HEK293 (cell line): Measurements from ENCODE around the gene SLC15A2.

ENCODE experiments used
- CTCF ChIA-PET: fragments of 350-600 bp; formaldehyde crosslinking; extraction: SDS; loops from one replicate; lab custom pipeline; 2021; ENCODE audit warnings: antibody characterized with exemption; lab: Yijun Ruan, JAX
- POLR2A ChIA-PET: fragments of 300-600 bp; formaldehyde crosslinking; extraction: SDS; loops from one replicate; lab custom pipeline; 2020; ENCODE audit warnings: antibody characterized with exemption, inconsistent platforms; lab: Yijun Ruan, JAX
- H3K27ac ChIP-seq: fragments of 200-500 bp; sonication (Bioruptor generic); 2 replicates; pipeline ENCODE4 v1.5.1; 2014; ENCODE audit warnings: low read depth, low read length, control low read depth, inconsistent platforms; ENCODE audit errors: extremely low read depth
- H3K36me3 ChIP-seq, 2 experiments: fragments of 200-500 bp in 1 of 2; sonication (Bioruptor generic) in 1 of 2; 1 replicate in 1 of 2; 2 replicates in 1 of 2; pipeline ENCODE4 v1.5.1; 2014 to 2017; ENCODE audit warnings: inconsistent platforms in 2 of 2, low read length in 2 of 2; ENCODE audit not compliant: control insufficient read depth in 2 of 2, insufficient read depth in 1 of 2
- H3K4me1 ChIP-seq: fragments of 200-500 bp; sonication (Bioruptor generic); 2 replicates; pipeline ENCODE4 v1.5.1; 2014; ENCODE audit warnings: mild to moderate bottlenecking, low read length, inconsistent platforms; ENCODE audit not compliant: control insufficient read depth, insufficient read depth
- H3K4me3 ChIP-seq: 2 replicates; pipeline ENCODE4 v1.5.1; 2011; ENCODE audit warnings: low read depth, mild to moderate bottlenecking, control low read depth, low read length, moderate library complexity
- H3K9me3 ChIP-seq: fragments of 200-500 bp; sonication (Bioruptor generic); 2 replicates; pipeline ENCODE4 v1.5.1; 2014; ENCODE audit warnings: low read depth, low read length, inconsistent platforms; ENCODE audit not compliant: control insufficient read depth, insufficient read depth
- GLIS1 ChIP-seq: fragments of 450-650 bp; formaldehyde crosslinking; IDR thresholded peaks from 2 replicates; pipeline ENCODE4 v1.5.1; 2016; ENCODE audit warnings: missing biosample characterization, missing genetic modification characterization
- SP2 ChIP-seq: fragments of 450-650 bp; formaldehyde crosslinking; IDR thresholded peaks from 2 replicates; pipeline ENCODE4 v1.5.1; 2016; ENCODE audit warnings: missing biosample characterization, missing genetic modification characterization
- ZFP3 ChIP-seq: fragments of 450-650 bp; formaldehyde crosslinking; IDR thresholded peaks from 2 replicates; pipeline ENCODE4 v1.5.1; 2016; ENCODE audit warnings: low read depth, missing biosample characterization, missing genetic modification characterization
- ZIC2 ChIP-seq: fragments of 450-650 bp; formaldehyde crosslinking; IDR thresholded peaks from 2 replicates; pipeline ENCODE4 v1.5.1; 2016; ENCODE audit warnings: missing biosample characterization, missing genetic modification characterization
- ZNF202 ChIP-seq: fragments of 450-650 bp; formaldehyde crosslinking; IDR thresholded peaks from 2 replicates; pipeline ENCODE4 v1.5.1; 2016; ENCODE audit warnings: missing biosample characterization, missing genetic modification characterization, borderline replicate concordance
- ZNF211 ChIP-seq: fragments of 450-650 bp; formaldehyde crosslinking; IDR thresholded peaks from 2 replicates; pipeline ENCODE4 v1.5.1; 2016; ENCODE audit warnings: low read depth, missing biosample characterization, missing genetic modification characterization
- ZNF214 ChIP-seq: fragments of 450-650 bp; formaldehyde crosslinking; IDR thresholded peaks from 2 replicates; pipeline ENCODE4 v1.5.1; 2017; ENCODE audit warnings: missing biosample characterization, mild to moderate bottlenecking, missing genetic modification characterization, borderline replicate concordance
- ZNF350 ChIP-seq: fragments of 450-650 bp; formaldehyde crosslinking; IDR thresholded peaks from 2 replicates; pipeline ENCODE4 v1.5.0; 2017; ENCODE audit warnings: missing biosample characterization, mild to moderate bottlenecking, missing genetic modification characterization
- ZNF48 ChIP-seq: fragments of 450-650 bp; formaldehyde crosslinking; IDR thresholded peaks from 2 replicates; pipeline ENCODE4 v1.5.1; 2016; ENCODE audit warnings: missing biosample characterization, missing genetic modification characterization
- ZNF521 ChIP-seq: fragments of 450-650 bp; formaldehyde crosslinking; IDR thresholded peaks from 2 replicates; pipeline ENCODE4 v1.5.1; 2017; ENCODE audit warnings: missing biosample characterization, mild to moderate bottlenecking, missing genetic modification characterization
- ZNF530 ChIP-seq: fragments of 450-650 bp; formaldehyde crosslinking; IDR thresholded peaks from 2 replicates; pipeline ENCODE4 v1.5.1; 2016; ENCODE audit warnings: low read depth, missing biosample characterization, missing genetic modification characterization
- ZNF558 ChIP-seq: fragments of 450-650 bp; formaldehyde crosslinking; IDR thresholded peaks from 2 replicates; pipeline ENCODE4 v1.5.1; 2016; ENCODE audit warnings: missing biosample characterization, missing genetic modification characterization
- ZNF76 ChIP-seq: fragments of 450-650 bp; formaldehyde crosslinking; IDR thresholded peaks from 2 replicates; pipeline ENCODE4; 2016; ENCODE audit warnings: low read depth, missing biosample characterization, missing genetic modification characterization, borderline replicate concordance
- ZNF776 ChIP-seq: fragments of 450-650 bp; formaldehyde crosslinking; IDR thresholded peaks from 2 replicates; pipeline ENCODE4 v1.5.0; 2017; ENCODE audit warnings: missing biosample characterization, missing genetic modification characterization, borderline replicate concordance
- TF ChIP-seq, protein P1 (sequence below): IDR thresholded peaks from 2 replicates; pipeline ENCODE4 v1.6.1; 2011; ENCODE audit warnings: mild to moderate bottlenecking, low read depth, low read length, borderline replicate concordance
- TF ChIP-seq, protein P2 (sequence below): fragments of 450-650 bp; formaldehyde crosslinking; IDR thresholded peaks from 2 replicates; pipeline ENCODE4; 2016; ENCODE audit warnings: missing biosample characterization, missing genetic modification characterization
- TF ChIP-seq, protein P3 (sequence below): fragments of 450-650 bp; formaldehyde crosslinking; IDR thresholded peaks from 2 replicates; pipeline ENCODE4 v1.5.1; 2016; ENCODE audit warnings: missing biosample characterization, missing genetic modification characterization
- TF ChIP-seq, protein P4 (sequence below): fragments of 450-650 bp; formaldehyde crosslinking; IDR thresholded peaks from 2 replicates; pipeline ENCODE4 v1.5.1; 2016; ENCODE audit warnings: missing biosample characterization, missing genetic modification characterization

SLC15A2 gene

DNA sequence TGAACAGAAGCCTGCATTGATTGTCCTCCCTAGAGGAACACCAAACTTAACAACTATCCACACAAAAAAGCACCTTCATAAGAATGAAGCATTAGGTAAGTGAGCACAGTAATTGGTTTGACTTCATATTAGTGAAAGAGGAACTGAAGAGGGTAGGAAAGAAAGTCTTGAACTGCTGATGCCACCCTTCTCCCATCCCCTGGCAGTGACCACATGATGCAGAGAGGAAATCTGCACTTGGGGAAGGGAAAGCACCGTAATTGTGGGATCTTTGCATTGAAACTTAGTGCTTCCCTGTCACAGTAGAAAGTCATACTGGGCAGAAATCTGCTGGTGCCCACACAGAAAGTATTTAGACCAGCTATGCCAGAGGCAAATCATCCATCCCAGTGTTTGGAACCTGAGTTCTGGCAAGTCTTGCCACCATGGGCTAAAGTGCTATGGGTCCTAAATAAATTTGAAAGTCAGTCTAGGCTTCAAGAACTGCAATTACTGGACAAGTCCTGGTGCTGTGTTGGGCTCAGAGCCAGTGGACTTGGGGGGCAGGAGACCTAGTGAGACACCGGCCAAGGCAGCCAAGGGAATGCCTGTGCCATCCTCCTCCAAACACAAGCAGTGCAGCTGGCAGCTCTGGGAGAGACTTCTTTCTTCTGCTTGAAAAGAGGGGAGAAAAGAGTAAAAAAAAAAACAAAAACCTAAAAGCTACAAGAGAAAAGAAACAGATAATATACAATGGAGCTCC lies 63.6 kb downstream of the SLC15A2 start:
- ChIA-PET CTCF (interaction anchor here (0.9 kb wide), 1 partner anchor 38 kb away, joined by 3 read pairs; no protein-coding TSS in a partner anchor), POLR2A (no interaction called here)
- Histone ChIP-seq H3K9me3 (no peaks in the 10 kb centered on the region), H3K36me3 (no peaks in the 10 kb centered on the region), H3K27ac (no peak overlapping the region), H3K4me1 (no peaks in the 10 kb centered on the region), H3K4me3 (no peak overlapping the region)
- TF ChIP-seq, protein P1, sequence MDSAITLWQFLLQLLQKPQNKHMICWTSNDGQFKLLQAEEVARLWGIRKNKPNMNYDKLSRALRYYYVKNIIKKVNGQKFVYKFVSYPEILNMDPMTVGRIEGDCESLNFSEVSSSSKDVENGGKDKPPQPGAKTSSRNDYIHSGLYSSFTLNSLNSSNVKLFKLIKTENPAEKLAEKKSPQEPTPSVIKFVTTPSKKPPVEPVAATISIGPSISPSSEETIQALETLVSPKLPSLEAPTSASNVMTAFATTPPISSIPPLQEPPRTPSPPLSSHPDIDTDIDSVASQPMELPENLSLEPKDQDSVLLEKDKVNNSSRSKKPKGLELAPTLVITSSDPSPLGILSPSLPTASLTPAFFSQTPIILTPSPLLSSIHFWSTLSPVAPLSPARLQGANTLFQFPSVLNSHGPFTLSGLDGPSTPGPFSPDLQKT = no peak
- TF ChIP-seq ZFP3 (no peak), GLIS1 (no peak), ZNF76 (tag by site-specific recombination) (no peak), ZNF530 (tag by site-specific recombination) (no peak), ZIC2 (tag by site-specific recombination) (no peak), ZNF521 (tag by site-specific recombination) (no peak), ZNF558 (no peak), SP2 (tag by site-specific recombination) (no peak), ZNF211 (tag by site-specific recombination) (no peak), ZNF48 (tag by site-specific recombination) (no peak), ZNF214 (no peak), ZNF776 (tag by site-specific recombination) (no peak), ZNF202 (tag by site-specific recombination) (no peak), ZNF350 (tag by site-specific recombination) (no peak)
- TF ChIP-seq, protein P2, sequence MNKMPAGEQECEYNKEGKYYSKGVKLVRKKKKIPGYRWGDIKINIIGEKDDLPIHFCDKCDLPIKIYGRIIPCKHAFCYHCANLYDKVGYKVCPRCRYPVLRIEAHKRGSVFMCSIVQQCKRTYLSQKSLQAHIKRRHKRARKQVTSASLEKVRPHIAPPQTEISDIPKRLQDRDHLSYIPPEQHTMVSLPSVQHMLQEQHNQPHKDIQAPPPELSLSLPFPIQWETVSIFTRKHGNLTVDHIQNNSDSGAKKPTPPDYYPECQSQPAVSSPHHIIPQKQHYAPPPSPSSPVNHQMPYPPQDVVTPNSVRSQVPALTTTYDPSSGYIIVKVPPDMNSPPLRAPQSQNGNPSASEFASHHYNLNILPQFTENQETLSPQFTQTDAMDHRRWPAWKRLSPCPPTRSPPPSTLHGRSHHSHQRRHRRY (tag by site-specific recombination) = no peak
- TF ChIP-seq, protein P3, sequence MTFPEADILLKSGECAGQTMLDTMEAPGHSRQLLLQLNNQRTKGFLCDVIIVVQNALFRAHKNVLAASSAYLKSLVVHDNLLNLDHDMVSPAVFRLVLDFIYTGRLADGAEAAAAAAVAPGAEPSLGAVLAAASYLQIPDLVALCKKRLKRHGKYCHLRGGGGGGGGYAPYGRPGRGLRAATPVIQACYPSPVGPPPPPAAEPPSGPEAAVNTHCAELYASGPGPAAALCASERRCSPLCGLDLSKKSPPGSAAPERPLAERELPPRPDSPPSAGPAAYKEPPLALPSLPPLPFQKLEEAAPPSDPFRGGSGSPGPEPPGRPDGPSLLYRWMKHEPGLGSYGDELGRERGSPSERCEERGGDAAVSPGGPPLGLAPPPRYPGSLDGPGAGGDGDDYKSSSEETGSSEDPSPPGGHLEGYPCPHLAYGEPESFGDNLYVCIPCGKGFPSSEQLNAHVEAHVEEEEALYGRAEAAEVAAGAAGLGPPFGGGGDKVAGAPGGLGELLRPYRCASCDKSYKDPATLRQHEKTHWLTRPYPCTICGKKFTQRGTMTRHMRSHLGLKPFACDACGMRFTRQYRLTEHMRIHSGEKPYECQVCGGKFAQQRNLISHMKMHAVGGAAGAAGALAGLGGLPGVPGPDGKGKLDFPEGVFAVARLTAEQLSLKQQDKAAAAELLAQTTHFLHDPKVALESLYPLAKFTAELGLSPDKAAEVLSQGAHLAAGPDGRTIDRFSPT = no peak
- TF ChIP-seq, protein P4, sequence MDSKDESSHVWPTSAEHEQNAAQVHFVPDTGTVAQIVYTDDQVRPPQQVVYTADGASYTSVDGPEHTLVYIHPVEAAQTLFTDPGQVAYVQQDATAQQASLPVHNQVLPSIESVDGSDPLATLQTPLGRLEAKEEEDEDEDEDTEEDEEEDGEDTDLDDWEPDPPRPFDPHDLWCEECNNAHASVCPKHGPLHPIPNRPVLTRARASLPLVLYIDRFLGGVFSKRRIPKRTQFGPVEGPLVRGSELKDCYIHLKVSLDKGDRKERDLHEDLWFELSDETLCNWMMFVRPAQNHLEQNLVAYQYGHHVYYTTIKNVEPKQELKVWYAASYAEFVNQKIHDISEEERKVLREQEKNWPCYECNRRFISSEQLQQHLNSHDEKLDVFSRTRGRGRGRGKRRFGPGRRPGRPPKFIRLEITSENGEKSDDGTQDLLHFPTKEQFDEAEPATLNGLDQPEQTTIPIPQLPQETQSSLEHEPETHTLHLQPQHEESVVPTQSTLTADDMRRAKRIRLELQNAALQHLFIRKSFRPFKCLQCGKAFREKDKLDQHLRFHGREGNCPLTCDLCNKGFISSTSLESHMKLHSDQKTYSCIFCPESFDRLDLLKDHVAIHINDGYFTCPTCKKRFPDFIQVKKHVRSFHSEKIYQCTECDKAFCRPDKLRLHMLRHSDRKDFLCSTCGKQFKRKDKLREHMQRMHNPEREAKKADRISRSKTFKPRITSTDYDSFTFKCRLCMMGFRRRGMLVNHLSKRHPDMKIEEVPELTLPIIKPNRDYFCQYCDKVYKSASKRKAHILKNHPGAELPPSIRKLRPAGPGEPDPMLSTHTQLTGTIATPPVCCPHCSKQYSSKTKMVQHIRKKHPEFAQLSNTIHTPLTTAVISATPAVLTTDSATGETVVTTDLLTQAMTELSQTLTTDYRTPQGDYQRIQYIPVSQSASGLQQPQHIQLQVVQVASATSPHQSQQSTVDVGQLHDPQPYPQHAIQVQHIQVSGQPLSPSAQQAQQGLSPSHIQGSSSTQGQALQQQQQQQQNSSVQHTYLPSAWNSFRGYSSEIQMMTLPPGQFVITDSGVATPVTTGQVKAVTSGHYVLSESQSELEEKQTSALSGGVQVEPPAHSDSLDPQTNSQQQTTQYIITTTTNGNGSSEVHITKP (tag by site-specific recombination) = no peak
